ENCODE results near the gene ESRRG.
"Not testable (repeated sequence)": the region's sequence is repeated elsewhere in the genome, so short reads cannot be mapped to it uniquely, and the experiment has no call there.

ESRRG gene

GRCh38 chr1:216563087-216563486 lies 160.1 kb downstream of the ESRRG start:
- DNase-seq (ENCODE audit: low spot score), result no peak

- DNase-seq (ENCODE audit: low spot score), result no peak
Observed at GRCh38 chr1:216562383-216562782, 160.8 kb downstream of the ESRRG start.

GRCh38 chr1:216560527-216560926 lies 162.7 kb downstream of the ESRRG start:
- no peak for DNase-seq (ENCODE audit: low spot score)

- DNase-seq (ENCODE audit: low spot score), result no peak
Observed at GRCh38 chr1:216559359-216559758, 163.9 kb downstream of the ESRRG start.

- no peak for DNase-seq (ENCODE audit: low spot score)
Observed at GRCh38 chr1:216555653-216556052, 167.6 kb downstream of the ESRRG start.

- no peak for DNase-seq (ENCODE audit: low spot score)
Observed at GRCh38 chr1:216554934-216555333, 168.3 kb downstream of the ESRRG start.

- no peak for DNase-seq (ENCODE audit: low spot score)
Observed at GRCh38 chr1:216553766-216554165, 169.5 kb downstream of the ESRRG start.

GRCh38 chr1:216553040-216553439 lies 170.2 kb downstream of the ESRRG start:
- DNase-seq (ENCODE audit: low spot score), result no peak

- no peak for DNase-seq (ENCODE audit: low spot score)
Observed at GRCh38 chr1:216549796-216550195, 173.4 kb downstream of the ESRRG start.

- DNase-seq (ENCODE audit: low spot score), result no peak
Observed at GRCh38 chr1:216542741-216543140, 180.5 kb downstream of the ESRRG start.

GRCh38 chr1:216542263-216542662 lies 181.0 kb downstream of the ESRRG start:
- no peak for DNase-seq (ENCODE audit: low spot score)

GRCh38 chr1:216535751-216536150 lies 187.5 kb downstream of the ESRRG start:
- no peak for DNase-seq (ENCODE audit: low spot score)

- DNase-seq (ENCODE audit: low spot score), result no peak
Observed at GRCh38 chr1:216535059-216535458, 188.2 kb downstream of the ESRRG start.

GRCh38 chr1:216533776-216534175 lies 189.5 kb downstream of the ESRRG start:
- DNase-seq (ENCODE audit: low spot score), result no peak

- DNase-seq (ENCODE audit: low spot score), result no peak
Observed at GRCh38 chr1:216532251-216532798, 190.9 kb downstream of the ESRRG start.

- DNase-seq (ENCODE audit: low spot score), result peak; percentile 13
Observed at GRCh38 chr1:216531263-216532239, 191.7 kb downstream of the ESRRG start.

GRCh38 chr1:216529851-216530250 lies 193.4 kb downstream of the ESRRG start:
- DNase-seq (ENCODE audit: low spot score), result not testable (repeated sequence)

- no peak for DNase-seq (ENCODE audit: low spot score)
Observed at GRCh38 chr1:216528816-216529215, 194.4 kb downstream of the ESRRG start.

GRCh38 chr1:216523449-216524190 lies 199.6 kb downstream of the ESRRG start:
- DNase-seq (ENCODE audit: low spot score), result peak; percentile 9

GRCh38 chr1:216523043-216523442 lies 200.2 kb downstream of the ESRRG start:
- DNase-seq (ENCODE audit: low spot score), result no peak

GRCh38 chr1:216521477-216521876 lies 201.8 kb downstream of the ESRRG start:
- no peak for DNase-seq (ENCODE audit: low spot score)

GRCh38 chr1:216518844-216519627 lies 204.2 kb downstream of the ESRRG start:
- DNase-seq (ENCODE audit: low spot score), result no peak
